Activated T-helper 1 cell treated with Interleukin-2 at 50 U/mL for 16 hours (primary cell): ENCODE measurements around the gene SLC35F1.

Experiments
- DNase-seq: peaks from one replicate; pipeline ENCODE4 v3.0.0-alpha.2; 2020; ENCODE audit warnings: low read depth

Gene SLC35F1

GRCh38 chr6:118123503-118124037 is 216.5 kb downstream of the SLC35F1 start:
- no peak for DNase-seq

GRCh38 chr6:118124851-118125250 is 217.8 kb downstream of the SLC35F1 start:
- no peak for DNase-seq

GRCh38 chr6:118128755-118129154 is 221.7 kb downstream of the SLC35F1 start:
- DNase-seq = no peak

GRCh38 chr6:118134206-118134605 is 227.1 kb downstream of the SLC35F1 start:
- no peak for DNase-seq

- no peak for DNase-seq
These were observed 227.7 kb downstream of the SLC35F1 start for GRCh38 chr6:118134736-118135135.

- DNase-seq = no peak
These were observed 228.3 kb downstream of the SLC35F1 start for GRCh38 chr6:118135371-118135770.

- no peak for DNase-seq
These were observed 234.1 kb downstream of the SLC35F1 start for GRCh38 chr6:118141211-118141610.

GRCh38 chr6:118146584-118146983 is 239.5 kb downstream of the SLC35F1 start:
- DNase-seq = no peak

GRCh38 chr6:118147511-118147910 is 240.4 kb downstream of the SLC35F1 start:
- DNase-seq = no peak

GRCh38 chr6:118148561-118148960 is 241.5 kb downstream of the SLC35F1 start:
- no peak for DNase-seq

- DNase-seq = no peak
These were observed 245.5 kb downstream of the SLC35F1 start for GRCh38 chr6:118152524-118152923.

GRCh38 chr6:118161343-118161742 is 254.3 kb downstream of the SLC35F1 start:
- DNase-seq = no peak

GRCh38 chr6:118163542-118163941 is 256.5 kb downstream of the SLC35F1 start:
- DNase-seq = no peak

- DNase-seq = no peak
These were observed 258.4 kb downstream of the SLC35F1 start for GRCh38 chr6:118165500-118165899.

- DNase-seq = no peak
These were observed 261.4 kb downstream of the SLC35F1 start for GRCh38 chr6:118168421-118168820.

GRCh38 chr6:118171852-118172251 is 264.8 kb downstream of the SLC35F1 start:
- no peak for DNase-seq

- DNase-seq = no peak
These were observed 267.0 kb downstream of the SLC35F1 start for GRCh38 chr6:118174071-118174470.

GRCh38 chr6:118177720-118178119 is 270.7 kb downstream of the SLC35F1 start:
- no peak for DNase-seq

GRCh38 chr6:118179048-118179447 is 272.0 kb downstream of the SLC35F1 start:
- no peak for DNase-seq

GRCh38 chr6:118186672-118187567 is 279.9 kb downstream of the SLC35F1 start:
- DNase-seq = no peak

- no peak for DNase-seq
These were observed 280.6 kb downstream of the SLC35F1 start for GRCh38 chr6:118187568-118188164.

GRCh38 chr6:118188561-118188960 is 281.5 kb downstream of the SLC35F1 start:
- no peak for DNase-seq

GRCh38 chr6:118197539-118197938 is 290.5 kb downstream of the SLC35F1 start:
- no peak for DNase-seq
